Fibroblast of skin of left quadriceps (primary cell): ENCODE data around the gene GJB2.
"Not testable (repeated sequence)": the region's sequence is repeated elsewhere in the genome, so short reads cannot be mapped to it uniquely, and the experiment has no call there.

Source experiments
- DNase-seq, 2 experiments: peaks; one replicate each; pipeline ENCODE4 v3.0.0-alpha.2; 2013; ENCODE audit warnings: low read depth in 2 of 2

Gene GJB2

GRCh38 chr13:20168396-20168795, 24.3 kb downstream of the GJB2 start:
- DNase-seq, result no peak

DNA sequence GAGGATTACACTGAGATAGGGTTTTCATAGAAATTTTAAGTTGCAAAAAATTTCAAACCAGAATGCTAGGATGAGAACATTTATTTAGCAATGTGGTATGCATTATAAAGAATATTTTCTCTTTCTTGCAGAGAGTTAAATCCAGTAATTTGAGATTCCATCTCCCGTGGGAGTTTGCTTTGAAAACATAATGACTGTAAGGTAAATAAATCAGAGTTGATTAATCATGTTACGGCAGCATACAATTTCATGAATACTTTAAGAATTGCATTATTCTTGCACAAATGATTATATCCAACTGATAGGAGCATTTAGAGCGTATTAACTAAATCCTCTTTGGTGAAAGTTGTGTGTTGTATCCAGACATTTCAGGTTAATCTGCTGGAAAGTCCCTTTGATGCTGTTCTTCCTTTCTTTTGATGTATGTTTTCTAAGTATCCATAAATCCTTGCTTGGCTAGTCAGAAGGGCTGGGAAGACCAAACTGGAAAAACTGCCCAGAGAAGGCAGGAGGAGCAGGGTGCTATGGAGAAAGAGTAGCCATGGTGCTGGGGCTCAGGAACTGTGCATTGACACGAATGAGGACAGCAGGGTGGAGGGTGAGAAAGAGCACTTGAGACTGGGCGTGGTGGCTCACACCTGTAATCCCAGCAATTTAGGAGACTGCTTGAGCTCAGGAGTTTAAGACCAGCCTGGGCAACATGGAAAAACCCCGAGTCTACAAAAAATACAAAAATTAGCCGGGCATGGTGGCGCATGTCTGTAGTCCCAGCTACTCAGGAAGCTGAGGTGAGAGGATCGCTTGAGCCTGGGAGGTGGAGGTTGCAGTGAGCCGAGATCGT, 27.1 kb downstream of the GJB2 start:
- peak; percentile 11 to 19 for DNase-seq

GRCh38 chr13:20161951-20162300, 30.8 kb downstream of the GJB2 start:
- no peak for DNase-seq

GRCh38 chr13:20161275-20161950, 31.3 kb downstream of the GJB2 start:
- no peak for DNase-seq

- DNase-seq, result no peak
These were observed 32.1 kb downstream of the GJB2 start, which contains the start of gene GJA3 for GRCh38 chr13:20160306-20161274. Gene GJA3, minus strand, starts transcription at chr13:20161052. Its CDS starts 17,764 bp downstream, at chr13:20143288.

GRCh38 chr13:20159646-20160305, 33.0 kb downstream of the GJB2 start:
- DNase-seq, result no peak

- DNase-seq, result no peak
These were observed 35.5 kb downstream of the GJB2 start for GRCh38 chr13:20157151-20157796.

- no peak for DNase-seq
These were observed 36.0 kb downstream of the GJB2 start for GRCh38 chr13:20156702-20157101.

GRCh38 chr13:20153290-20153689, 39.4 kb downstream of the GJB2 start:
- DNase-seq, result not testable (repeated sequence)

DNA sequence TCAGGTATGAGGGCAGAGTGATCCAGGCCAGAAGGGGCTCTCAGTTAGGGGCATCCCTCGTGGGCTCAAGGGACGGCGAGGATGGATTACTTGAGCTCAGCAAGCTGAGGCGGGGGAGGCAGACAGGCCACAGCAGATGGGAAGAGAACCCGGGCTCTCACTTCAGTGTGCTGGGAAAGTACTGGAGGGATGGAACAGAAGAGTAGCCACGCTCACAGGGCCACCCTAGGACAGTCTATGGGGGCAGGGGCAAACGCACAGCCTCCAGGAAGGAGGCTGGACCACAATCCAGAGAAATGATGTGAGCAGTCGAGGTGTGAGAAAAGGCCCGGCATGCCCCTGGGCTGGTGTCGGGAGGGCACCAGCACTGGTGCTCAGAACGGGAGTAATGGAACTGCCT, 41.1 kb downstream of the GJB2 start:
- DNase-seq, result no peak

DNA sequence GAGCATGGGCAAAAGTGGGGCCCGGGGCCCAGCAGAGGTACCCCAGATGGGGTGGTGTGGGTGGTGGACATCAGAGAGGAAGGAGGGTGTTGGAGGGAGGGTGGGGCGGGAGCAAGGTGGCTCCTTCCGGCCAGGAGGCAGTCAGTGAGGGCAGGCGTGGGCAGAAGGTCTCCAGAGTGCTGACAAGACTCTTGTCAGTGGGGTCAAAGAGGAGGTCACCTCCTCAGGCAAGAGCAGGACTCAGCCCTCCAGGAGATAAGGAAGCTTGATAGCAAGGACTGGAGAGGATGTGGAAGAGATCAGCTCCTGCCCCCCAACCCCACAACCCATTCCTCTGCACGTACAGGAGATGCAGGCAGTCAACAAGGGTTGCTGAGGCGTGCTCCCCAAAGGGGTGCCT, 41.7 kb downstream of the GJB2 start:
- no peak for DNase-seq

DNA sequence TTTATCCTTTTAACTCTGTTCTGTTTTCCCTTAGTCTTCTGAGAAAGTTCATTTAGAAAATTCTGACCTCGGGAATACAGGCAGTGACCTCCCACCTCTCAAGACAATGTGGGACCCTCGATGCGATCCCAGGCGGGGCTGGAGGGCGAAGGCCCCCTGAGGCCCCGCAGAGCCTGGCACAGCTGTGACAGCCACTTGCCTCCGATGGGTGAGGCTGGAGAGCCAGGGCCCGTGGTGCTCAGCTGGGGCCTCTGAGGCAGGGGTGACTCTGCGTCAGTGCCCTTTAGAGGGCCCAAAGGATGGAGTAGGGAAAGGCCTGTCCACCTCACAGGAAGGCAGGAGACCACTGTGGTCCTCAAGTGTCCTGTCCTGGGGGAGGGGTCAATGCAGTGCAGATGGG, 42.2 kb downstream of the GJB2 start:
- DNase-seq, result no peak

DNA sequence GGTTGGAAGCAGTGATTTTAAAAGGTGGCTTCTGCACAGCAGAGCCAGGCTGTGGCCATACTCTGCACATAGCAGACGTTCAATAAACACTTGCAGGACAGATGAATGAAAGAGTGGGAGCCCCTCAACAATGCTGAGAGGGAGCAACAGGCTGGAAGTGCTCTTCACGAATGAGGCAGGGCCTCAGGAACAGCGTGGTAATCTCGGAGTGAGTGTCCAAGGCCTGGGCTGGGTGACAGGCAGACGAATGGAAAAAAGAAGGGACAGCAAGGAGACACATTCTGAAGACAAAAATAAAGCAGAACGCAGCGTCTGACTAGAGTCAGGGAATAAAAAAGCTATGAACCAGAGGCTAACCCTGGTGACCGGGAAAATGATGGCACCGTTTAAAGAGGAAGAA, 43.0 kb downstream of the GJB2 start:
- no peak for DNase-seq

- no peak for DNase-seq
These were observed 44.1 kb downstream of the GJB2 start for GRCh38 chr13:20148501-20149183.

- DNase-seq, result no peak
These were observed 46.4 kb downstream of the GJB2 start for GRCh38 chr13:20146381-20146780.

DNA sequence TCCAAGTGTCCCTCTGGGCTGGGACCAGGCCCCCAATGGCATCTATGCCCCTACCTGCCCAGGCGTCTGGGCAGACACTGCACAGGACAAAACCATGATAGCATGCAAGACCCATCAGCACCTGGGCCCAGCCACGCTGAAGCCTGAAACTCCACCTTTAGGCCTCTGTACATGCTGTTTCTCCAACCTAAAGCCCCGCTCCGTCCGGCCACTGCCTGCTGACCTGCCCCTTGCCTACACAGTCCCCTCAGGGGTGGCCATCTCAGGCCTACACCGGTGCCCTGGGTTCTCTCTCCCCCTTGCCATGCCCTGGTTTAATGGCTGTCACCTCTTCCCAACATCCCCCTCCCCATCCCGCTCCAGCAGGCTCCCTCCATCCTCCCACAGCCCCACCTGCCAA, 47.2 kb downstream of the GJB2 start:
- DNase-seq, result no peak

DNA sequence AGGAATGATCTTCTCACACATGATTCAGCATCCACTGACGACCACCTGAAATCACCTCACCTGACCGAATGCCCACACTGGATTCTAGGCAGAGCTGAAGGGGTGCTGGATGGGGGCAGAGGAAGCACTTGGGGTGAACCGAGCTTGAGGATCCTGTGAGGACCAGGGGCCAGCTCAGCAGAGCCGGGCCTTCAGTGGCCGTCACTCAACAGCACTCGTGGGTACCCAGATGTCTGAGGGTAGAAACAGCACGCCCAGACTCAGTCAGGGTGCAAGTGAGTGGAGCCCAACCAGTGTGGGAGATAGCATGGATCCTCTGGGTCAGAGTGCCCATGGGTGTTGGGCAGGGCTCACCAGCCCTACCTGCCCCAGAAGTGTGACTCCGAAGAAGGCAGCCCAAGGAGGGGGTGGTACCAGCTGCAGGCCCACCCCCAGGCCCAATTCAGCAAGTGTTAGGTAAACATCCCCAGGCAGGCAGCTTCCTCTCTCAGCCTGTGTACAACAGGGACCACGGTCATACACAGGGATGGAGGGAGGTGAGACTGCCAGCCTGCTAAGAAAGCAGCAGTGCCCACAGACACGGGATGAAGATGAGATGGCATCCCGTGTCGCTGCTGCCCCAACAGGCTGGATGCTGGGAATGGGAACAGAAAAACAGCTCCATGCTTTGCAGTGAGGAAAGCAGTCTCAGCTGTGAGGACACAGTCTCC, 48.4 kb downstream of the GJB2 start:
- no peak for DNase-seq

DNA sequence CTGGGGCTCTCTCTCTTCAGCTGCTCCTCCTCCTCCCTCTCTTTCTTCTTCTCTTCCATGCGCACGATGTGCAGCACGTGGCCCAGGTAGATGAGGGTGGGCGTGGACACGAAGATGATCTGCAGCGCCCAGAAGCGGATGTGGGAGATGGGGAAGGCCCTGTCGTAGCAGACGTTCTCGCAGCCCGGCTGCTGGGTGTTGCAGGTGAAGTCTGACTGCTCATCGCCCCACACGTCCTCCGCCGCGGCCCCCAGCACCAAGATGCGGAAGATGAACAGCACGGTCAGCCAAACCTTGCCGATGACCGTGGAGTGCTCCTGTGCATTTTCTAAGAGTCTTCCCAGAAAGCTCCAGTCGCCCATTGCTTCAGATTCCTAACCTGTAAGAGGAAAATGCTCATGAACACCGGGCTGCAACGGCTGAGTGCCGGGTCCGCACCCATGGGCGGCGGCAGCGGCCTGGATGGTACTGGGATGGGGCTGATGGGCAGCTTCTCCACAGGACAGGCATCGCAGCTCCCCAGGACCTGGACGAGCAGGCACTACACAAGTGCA, 49.7 kb downstream of the GJB2 start:
- DNase-seq, result no peak
